ENCODE data around the gene KCNS1.

- TF ChIP-seq, protein P1, sequence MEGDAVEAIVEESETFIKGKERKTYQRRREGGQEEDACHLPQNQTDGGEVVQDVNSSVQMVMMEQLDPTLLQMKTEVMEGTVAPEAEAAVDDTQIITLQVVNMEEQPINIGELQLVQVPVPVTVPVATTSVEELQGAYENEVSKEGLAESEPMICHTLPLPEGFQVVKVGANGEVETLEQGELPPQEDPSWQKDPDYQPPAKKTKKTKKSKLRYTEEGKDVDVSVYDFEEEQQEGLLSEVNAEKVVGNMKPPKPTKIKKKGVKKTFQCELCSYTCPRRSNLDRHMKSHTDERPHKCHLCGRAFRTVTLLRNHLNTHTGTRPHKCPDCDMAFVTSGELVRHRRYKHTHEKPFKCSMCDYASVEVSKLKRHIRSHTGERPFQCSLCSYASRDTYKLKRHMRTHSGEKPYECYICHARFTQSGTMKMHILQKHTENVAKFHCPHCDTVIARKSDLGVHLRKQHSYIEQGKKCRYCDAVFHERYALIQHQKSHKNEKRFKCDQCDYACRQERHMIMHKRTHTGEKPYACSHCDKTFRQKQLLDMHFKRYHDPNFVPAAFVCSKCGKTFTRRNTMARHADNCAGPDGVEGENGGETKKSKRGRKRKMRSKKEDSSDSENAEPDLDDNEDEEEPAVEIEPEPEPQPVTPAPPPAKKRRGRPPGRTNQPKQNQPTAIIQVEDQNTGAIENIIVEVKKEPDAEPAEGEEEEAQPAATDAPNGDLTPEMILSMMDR (IDR thresholded peaks at IDR 0.05; ENCODE audit: insufficient read depth, low read depth, low read length): no peak
- no peak for TF ChIP-seq EZH2 (IDR thresholded peaks at IDR 0.05; ENCODE audit: insufficient read depth, low read length)
These were observed 3.3 kb downstream of the KCNS1 start for GRCh38 chr20:45097485-45098102.
